HG02970 (cell line): ENCODE data around the gene HP.
"Not testable (repeated sequence)": the region's sequence is repeated elsewhere in the genome, so short reads cannot be mapped to it uniquely, and the experiment has no call there.

Experiments
- ATAC-seq: cut with Tn5 transposase; IDR thresholded peaks from one replicate; pipeline ENCODE4 v1.9.1; 2021; ENCODE audit warnings: mild to moderate bottlenecking, moderate library complexity, moderate number of reproducible peaks; ENCODE audit not compliant: unreplicated experiment, low FRiP score

Gene HP

DNA sequence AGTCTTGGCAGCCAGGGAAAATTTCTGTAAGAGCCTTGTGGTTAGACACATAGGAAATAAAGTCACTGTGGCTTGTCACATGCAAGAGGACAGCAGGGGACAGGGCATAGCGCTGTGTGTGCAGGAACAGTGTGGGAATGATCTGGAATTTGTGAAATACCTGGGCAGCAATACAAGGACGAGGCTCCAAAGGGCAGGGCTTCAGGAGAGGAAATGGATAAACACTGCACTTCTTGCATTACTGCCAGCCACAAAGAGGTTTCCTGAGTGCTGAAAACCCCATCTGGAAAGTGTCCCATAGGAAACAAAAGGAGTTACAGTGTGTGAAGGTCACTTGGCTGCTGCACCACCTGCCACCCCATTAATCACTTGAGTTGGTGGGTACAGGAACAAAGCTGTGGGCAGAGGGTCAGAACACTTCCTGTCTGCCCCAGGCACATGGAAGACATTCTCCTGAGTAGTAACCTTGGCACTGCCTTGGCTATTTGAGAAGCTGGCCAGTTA is 12.1 kb upstream of the HP start:
- ATAC-seq, result no peak

DNA sequence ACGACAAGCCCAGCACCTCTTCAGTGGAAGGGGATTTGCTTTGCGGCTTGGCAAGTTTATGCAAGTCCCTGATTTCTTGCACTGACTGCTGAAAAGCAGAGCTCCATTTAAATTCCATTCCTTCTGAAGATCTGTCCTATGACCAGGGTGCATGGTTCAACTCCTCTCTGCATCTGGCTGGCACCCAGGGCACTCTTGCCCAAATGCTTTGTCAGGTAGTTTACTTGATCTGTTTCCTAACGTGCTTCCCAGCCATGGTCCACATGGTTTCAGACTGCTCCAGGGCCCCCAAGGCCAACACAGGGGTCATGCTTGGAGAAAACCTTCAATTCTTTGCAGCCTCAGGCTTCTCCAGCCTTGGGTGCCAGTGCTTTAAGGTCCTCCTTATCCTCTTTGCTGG is 11.2 kb upstream of the HP start:
- no peak for ATAC-seq

DNA sequence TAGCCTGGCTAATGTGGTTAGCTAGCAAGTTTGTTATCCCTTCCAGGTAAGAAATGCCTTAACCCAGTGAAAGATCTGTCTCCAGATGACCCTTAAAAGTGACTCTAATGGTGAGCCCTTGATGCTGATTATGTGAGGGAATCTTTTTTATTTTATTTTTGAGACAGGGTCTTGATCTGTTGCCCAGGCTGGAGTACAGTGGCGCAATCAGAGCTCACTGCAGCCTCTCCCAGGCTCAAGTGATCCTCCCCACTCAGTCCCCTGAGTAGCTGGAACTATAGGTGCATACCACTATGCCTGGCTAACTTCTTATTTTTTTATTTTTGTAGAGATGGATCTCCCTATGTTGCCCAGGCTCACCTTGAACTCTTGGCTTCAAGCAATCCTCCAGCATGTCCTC is 10.8 kb upstream of the HP start:
- no peak for ATAC-seq

- no peak for ATAC-seq
These were observed 10.0 kb upstream of the HP start for GRCh38 chr16:72044296-72044695.

DNA sequence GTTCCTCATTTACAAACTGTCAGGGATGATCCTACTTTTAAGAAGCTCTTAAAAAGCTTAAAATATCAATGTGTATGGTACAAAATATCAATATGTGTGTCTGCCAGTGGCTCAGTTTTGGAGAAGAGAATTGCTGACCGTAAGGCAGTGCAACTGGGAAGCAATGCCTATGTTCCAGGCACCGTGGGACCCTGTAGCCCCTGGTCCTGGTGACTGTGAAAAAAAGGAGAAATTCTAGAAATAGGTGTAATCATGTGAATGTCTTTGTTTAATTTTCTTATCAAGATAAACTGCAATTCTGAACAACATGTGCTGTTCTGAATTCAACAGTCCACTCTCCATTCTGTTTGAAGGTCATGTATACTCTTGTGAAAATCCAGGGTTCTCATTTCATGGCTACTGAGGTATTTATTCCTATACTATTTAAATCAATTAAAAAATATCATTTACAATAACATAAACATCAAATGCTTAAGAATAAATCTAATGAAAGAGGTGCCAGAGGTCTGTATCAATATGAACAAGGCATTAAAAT is 9.4 kb upstream of the HP start:
- ATAC-seq, result no peak

DNA sequence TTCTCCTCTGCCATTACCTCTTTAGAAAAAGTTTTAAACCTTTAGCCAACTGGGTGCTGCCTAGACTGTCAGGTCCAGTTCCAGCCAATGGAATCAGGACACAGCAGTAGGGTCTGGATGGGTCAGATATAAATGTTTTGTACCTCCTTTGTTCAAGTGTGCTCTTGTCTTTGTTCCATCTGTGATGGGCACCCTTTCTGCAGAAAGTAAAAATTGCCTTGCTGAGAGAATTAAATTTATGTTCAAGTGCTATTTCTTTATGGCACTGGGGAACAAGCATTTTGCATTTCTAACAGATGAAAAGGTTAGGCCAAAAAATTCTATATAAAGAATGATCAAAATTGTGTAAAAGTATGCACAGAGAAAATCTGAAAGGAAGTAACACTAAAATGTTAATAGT is 5.2 kb upstream of the HP start:
- ATAC-seq, result no peak

DNA sequence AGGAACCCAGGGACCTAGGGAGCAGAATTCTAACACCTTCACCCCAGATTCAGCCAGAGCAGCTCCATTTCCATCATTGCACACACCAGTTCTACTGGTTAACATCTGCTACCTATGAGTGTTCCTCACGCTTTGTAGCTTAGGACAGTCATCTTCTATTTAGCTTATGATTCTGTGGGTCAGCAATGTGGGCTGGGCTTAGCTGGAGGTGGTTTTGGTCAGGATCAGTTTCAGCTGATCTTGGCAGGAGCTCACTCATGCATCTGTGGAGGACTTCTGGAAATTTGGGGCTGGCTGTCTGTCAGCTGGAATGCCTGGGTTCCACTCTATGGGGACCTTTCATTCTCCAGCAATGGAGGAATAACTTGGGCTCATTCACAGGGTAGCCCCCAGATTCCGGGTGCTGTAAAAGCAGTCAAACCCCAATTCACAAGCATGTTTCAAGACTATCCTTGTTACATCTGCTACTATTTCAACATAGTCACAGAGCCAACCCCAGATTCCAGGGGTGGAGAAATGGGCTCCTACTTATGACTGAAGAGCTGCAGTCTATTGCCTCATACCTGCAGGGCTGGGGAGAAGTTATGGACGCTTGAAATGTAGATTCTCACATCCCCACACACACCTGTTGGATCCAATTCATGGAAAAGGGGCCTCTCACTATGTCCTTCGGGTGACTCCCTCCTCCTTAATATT is 3.4 kb upstream of the HP start:
- no peak for ATAC-seq

GRCh38 chr16:72051818-72052217 is 2.5 kb upstream of the HP start:
- no peak for ATAC-seq

GRCh38 chr16:72055911-72056310 is 1.6 kb downstream of the HP start:
- no peak for ATAC-seq

DNA sequence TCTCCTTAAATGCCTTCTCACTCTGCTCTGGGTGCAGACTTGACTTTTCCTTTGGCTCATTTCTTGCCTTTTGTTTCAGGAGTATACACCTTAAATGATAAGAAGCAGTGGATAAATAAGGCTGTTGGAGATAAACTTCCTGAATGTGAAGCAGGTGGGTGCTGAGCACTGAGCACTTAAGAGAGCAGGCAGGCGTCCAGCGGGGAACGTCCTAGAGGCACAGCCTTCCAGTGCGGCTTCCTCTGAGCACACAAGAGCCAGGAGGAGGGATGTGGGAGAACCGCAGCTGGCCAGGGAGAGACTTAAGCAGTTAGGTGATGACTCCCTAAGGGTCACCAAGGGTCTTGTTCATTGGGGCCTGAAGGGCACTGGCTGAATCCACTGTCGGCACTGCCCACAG is 3.0 kb downstream of the HP start:
- ATAC-seq, result not testable (repeated sequence)

GRCh38 chr16:72059060-72059459 is 4.8 kb downstream of the HP start:
- ATAC-seq, result not testable (repeated sequence)

DNA sequence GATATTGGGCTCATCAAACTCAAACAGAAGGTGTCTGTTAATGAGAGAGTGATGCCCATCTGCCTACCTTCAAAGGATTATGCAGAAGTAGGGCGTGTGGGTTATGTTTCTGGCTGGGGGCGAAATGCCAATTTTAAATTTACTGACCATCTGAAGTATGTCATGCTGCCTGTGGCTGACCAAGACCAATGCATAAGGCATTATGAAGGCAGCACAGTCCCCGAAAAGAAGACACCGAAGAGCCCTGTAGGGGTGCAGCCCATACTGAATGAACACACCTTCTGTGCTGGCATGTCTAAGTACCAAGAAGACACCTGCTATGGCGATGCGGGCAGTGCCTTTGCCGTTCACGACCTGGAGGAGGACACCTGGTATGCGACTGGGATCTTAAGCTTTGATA is 6.1 kb downstream of the HP start:
- no peak for ATAC-seq

GRCh38 chr16:72061564-72061963 is 7.3 kb downstream of the HP start:
- no peak for ATAC-seq

- ATAC-seq, result no peak
These were observed 10.1 kb downstream of the HP start for GRCh38 chr16:72064361-72064894.

GRCh38 chr16:72066747-72067146 is 12.4 kb downstream of the HP start:
- ATAC-seq, result no peak

DNA sequence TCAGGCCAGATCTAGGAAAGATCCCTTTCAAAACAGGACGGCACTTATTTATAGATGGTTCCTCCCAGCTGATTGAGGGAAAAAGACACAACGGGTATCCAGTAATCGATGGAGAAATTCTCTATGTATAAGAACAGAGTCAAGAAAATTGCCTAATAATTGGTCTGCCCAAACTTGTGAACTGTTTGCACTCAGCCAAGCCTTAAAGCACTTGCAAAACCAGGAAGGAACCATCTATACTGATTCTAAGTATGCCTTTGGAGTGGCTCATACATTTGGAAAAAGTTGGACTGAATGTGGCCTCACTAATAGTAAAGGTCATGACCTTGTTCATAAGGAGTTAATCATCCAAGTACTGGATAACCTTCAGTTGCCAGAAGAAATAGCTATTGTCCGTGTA is 14.6 kb downstream of the HP start:
- no peak for ATAC-seq

DNA sequence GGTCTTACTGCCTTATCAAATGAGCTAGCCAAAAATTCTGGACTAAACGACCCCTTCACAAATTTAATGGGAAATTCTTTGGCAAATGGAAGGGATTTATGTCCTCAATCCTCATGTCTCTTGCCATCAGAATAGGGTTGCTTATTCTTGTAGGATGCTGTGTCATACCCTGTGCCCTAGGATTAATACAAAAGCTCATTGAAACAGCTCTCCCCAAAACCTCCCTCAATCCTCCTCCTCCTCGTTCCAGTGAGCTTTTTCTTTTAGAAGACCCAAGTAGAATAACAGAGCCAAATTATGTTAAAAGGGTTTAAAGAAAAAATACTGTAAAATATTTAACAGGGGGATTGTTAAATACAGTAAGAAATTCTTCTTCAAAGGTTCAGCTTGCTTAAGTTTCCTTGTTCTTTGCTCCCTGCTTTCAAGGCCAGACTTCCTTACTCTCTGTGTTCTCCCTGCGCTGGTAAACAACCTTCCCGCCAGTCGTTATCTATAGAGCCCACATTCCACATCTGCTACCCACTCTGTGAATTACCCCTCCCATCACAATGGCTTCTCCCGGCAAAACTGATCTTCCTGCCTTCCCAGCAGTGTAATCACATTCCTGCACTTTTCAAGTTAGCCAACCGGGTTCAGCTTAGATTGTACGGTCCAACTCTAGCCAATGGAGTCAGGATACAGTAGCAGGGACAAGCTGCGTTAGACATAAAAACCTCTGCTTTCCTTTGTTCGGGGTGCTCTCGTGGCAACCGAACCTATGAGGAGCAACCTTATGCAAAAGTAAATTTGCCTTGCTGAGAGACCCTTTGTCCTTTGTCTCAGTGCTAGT is 18.4 kb downstream of the HP start:
- ATAC-seq, result no peak

DNA sequence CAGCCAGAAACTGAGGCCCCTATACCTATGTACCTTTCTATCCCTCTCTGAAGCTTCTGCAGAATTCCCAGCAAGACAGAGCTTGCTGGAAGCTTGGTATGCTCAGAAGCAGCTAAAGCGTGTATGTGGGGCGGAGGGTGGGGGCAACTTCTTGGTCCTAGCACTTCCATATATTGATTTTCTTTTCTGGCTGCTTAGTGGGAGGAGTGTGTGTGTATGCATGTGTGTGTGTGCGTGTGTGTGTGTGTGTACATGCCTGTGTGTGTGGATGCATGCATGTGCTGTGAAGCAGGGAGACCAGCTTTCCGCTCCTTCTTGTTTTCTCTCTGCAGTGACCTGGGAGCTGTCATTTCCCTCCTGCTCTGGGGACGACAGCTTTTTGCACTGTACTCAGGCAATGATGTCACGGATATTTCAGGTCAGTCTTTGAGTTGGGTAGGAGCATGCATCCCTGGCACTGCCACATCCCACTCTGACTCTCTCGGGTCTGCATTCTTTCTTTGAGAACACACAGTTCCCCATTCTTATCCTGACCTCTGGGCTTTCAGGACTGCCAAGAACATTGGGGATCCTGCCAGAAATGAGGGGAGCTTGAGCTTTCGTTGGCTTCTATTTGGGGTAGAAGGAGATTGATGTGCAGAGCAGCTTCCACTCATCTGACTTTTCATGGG is 19.4 kb downstream of the HP start:
- ATAC-seq, result no peak

- not testable (repeated sequence) for ATAC-seq
These were observed 20.8 kb downstream of the HP start for GRCh38 chr16:72075067-72075466.

DNA sequence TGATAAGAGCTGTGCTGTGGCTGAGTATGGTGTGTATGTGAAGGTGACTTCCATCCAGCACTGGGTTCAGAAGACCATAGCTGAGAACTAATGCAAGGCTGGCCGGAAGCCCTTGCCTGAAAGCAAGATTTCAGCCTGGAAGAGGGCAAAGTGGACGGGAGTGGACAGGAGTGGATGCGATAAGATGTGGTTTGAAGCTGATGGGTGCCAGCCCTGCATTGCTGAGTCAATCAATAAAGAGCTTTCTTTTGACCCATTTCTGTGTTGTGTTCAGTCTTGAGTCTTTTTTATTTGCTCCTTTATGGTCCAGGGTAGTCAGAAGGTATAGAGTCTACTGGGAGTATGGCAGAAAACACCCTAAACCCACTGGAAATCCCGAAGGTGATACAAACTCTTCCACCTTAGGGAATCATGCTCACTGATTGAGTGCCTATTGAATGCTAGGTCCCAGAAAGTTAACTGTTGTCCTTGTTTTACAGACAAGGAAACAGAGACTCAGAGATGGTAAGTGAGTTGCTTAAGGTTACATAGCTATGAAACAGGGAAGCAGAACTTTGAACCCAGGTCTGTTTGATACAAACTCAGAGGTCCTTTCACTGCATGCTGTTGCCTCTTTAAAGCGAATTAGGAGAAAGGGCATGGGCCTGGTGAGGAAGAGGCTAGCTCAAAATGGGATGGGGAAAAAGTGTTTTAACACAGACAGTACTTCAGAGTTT is 22.8 kb downstream of the HP start:
- not testable (repeated sequence) for ATAC-seq
